ENCODE results near the gene GLIPR1.
"Not testable (repeated sequence)": the region's sequence is repeated elsewhere in the genome, so short reads cannot be mapped to it uniquely, and the experiment has no call there.

GLIPR1 gene

GRCh38 chr12:75480469-75480949, at the start of gene GLIPR1:
Gene GLIPR1 (plus strand): TSS chr12:75480755. CDS start chr12:75480881, 126 bp downstream.
- Histone ChIP-seq H3K9ac (peak within 1 kb of the TSS; percentile 33; the same call in 1 of the 2 replicates), H3K9me3 (no peaks in the 10 kb centered on the region), H3K36me3 (no peaks in the 10 kb centered on the region), H3K27ac (peak within 1 kb of the TSS; percentile 12; the same call in 1 of the 2 replicates), H3K4me3 (peak within 1 kb of the TSS; percentile 26; the same call in 1 of the 2 replicates), H4K20me1 (no peaks in the 10 kb centered on the region), H3K4me1 (peaks cover 41% of the 10 kb centered on the region), H3K27me3 (no peaks in the 10 kb centered on the region), H3K4me2 (peak within 1 kb of the TSS; percentile 66)
- TF ChIP-seq Cebpa-rat (IDR thresholded peaks at IDR 0.05), result no peak

GRCh38 chr12:75432924-75433323, 47.6 kb upstream of the GLIPR1 start:
- H3K27ac ChIP-seq, result no peak overlapping the region
- H3K9me3 ChIP-seq, result peaks cover 35% of the 10 kb centered on the region
- no peaks in the 10 kb centered on the region for H3K27me3 ChIP-seq
- no peaks in the 10 kb centered on the region for H3K36me3 ChIP-seq
- no peak for TF ChIP-seq Cebpa-rat (IDR thresholded peaks at IDR 0.05)
- 0 out of 2 replicates have a peak, but pooled peaks cover under 1% of the 10 kb centered on the region for H3K4me1 ChIP-seq
- no peak overlapping the region for H3K4me3 ChIP-seq
- no peaks in the 10 kb centered on the region for H4K20me1 ChIP-seq
- H3K9ac ChIP-seq, result no peak overlapping the region
- H3K4me2 ChIP-seq, result no peak overlapping the region

GRCh38 chr12:75437564-75437963, 43.0 kb upstream of the GLIPR1 start:
- H3K4me1 ChIP-seq, result peaks cover 8% of the 10 kb centered on the region

GRCh38 chr12:75438059-75438754, 42.3 kb upstream of the GLIPR1 start:
- TF ChIP-seq Cebpa-rat (IDR thresholded peaks at IDR 0.05), result no peak
- no peaks in the 10 kb centered on the region for H4K20me1 ChIP-seq
- H3K27ac ChIP-seq, result no peak overlapping the region
- H3K9ac ChIP-seq, result no peak overlapping the region
- no peak overlapping the region for H3K4me3 ChIP-seq
- H3K9me3 ChIP-seq, result peaks cover 21% of the 10 kb centered on the region
- no peaks in the 10 kb centered on the region for H3K27me3 ChIP-seq
- 0 out of 2 replicates have a peak overlapping the region, but pooled peaks have one; percentile 18 for H3K4me2 ChIP-seq
- no peaks in the 10 kb centered on the region for H3K36me3 ChIP-seq
- H3K4me1 ChIP-seq, result peaks cover 8% of the 10 kb centered on the region

More at GRCh38 chr12:75437564-75437963, 43.0 kb upstream of the GLIPR1 start:
- Histone ChIP-seq H4K20me1 (no peaks in the 10 kb centered on the region), H3K27ac (no peak overlapping the region), H3K27me3 (no peaks in the 10 kb centered on the region), H3K36me3 (no peaks in the 10 kb centered on the region), H3K4me2 (no peak overlapping the region), H3K9me3 (peaks cover 21% of the 10 kb centered on the region), H3K9ac (no peak overlapping the region), H3K4me3 (no peak overlapping the region)
- TF ChIP-seq Cebpa-rat (IDR thresholded peaks at IDR 0.05), result no peak

GRCh38 chr12:75439048-75439447, 41.5 kb upstream of the GLIPR1 start:
- Histone ChIP-seq H3K4me2 (no peak overlapping the region), H3K9me3 (peaks cover 21% of the 10 kb centered on the region), H3K9ac (no peak overlapping the region), H3K27me3 (no peaks in the 10 kb centered on the region), H3K4me1 (peaks cover 8% of the 10 kb centered on the region), H3K36me3 (no peaks in the 10 kb centered on the region), H4K20me1 (no peaks in the 10 kb centered on the region), H3K27ac (no peak overlapping the region), H3K4me3 (no peak overlapping the region)
- TF ChIP-seq Cebpa-rat (IDR thresholded peaks at IDR 0.05), result no peak

GRCh38 chr12:75439930-75440329, 40.6 kb upstream of the GLIPR1 start:
- H3K4me3 ChIP-seq, result no peak overlapping the region
- TF ChIP-seq Cebpa-rat (IDR thresholded peaks at IDR 0.05), result no peak
- no peaks in the 10 kb centered on the region for H3K36me3 ChIP-seq
- H3K27ac ChIP-seq, result no peak overlapping the region
- no peak overlapping the region for H3K9ac ChIP-seq
- no peaks in the 10 kb centered on the region for H3K27me3 ChIP-seq
- H3K4me1 ChIP-seq, result peaks cover 8% of the 10 kb centered on the region
- no peaks in the 10 kb centered on the region for H4K20me1 ChIP-seq
- no peak overlapping the region for H3K4me2 ChIP-seq
- H3K9me3 ChIP-seq, result peaks cover 21% of the 10 kb centered on the region

GRCh38 chr12:75441687-75442449, 38.7 kb upstream of the GLIPR1 start:
- H3K9me3 ChIP-seq, result peaks cover 14% of the 10 kb centered on the region
- H3K9ac ChIP-seq, H3K27ac ChIP-seq, H3K36me3 ChIP-seq, H3K4me3 ChIP-seq, H3K4me1 ChIP-seq, H4K20me1 ChIP-seq, H3K27me3 ChIP-seq, H3K4me2 ChIP-seq: not testable (repeated sequence)

DNA sequence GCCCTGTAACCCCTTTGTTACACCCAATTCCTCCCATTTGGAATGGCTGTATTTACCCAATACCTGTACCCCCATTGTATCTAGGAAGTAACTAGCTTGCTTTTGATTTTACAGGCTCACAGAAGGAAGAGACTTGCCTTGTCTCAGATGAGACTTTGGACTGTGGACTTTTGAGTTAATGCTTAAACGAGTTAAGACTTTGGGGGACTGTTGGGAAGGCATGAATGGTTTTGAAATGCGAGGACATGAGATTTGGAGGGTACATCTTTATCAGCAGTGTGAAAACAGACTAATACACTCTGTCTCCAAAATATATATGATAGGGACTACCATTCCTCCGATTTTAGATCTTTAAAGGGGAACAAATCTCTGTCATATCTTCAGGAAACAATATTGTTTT, 38.1 kb upstream of the GLIPR1 start:
- not testable (repeated sequence) for H3K27me3 ChIP-seq, H3K4me3 ChIP-seq, H3K36me3 ChIP-seq, H3K4me1 ChIP-seq, H3K9ac ChIP-seq, H4K20me1 ChIP-seq, H3K4me2 ChIP-seq, H3K27ac ChIP-seq
- peaks cover 11% of the 10 kb centered on the region for H3K9me3 ChIP-seq

DNA sequence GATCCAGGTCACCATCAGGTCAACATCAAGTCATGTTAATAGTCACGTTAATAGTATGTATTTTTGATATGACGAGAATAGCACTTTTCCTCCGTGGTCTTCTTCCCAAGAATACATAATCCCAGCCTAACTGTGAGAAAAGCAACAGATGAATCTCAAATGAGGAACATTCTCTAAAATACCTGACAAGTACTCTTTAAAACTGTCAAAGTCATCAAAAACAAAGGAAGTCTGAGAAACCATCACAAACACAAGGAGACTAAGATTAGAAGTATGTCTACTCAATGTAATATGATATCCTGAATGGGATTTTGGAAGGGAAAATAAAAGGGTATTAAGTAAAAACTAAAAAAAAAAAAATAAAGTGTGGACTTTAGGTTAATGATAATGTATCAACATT, 36.8 kb upstream of the GLIPR1 start:
- Histone ChIP-seq H3K4me1 (peaks cover under 1% of the 10 kb centered on the region), H3K27ac (no peak overlapping the region), H4K20me1 (no peaks in the 10 kb centered on the region), H3K9me3 (no peaks in the 10 kb centered on the region), H3K36me3 (no peaks in the 10 kb centered on the region), H3K27me3 (no peaks in the 10 kb centered on the region), H3K4me3 (no peak overlapping the region), H3K9ac (no peak overlapping the region), H3K4me2 (no peak overlapping the region)
- TF ChIP-seq Cebpa-rat (IDR thresholded peaks at IDR 0.05), result no peak

All from BLaER1 (cell line).